GM21723 (cell line): ENCODE measurements around the gene P4HA2.

Experiments
- ATAC-seq: cut with Tn5 transposase; IDR thresholded peaks from one replicate; pipeline ENCODE4 v1.9.1; 2021; ENCODE audit warnings: mild to moderate bottlenecking, moderate library complexity; ENCODE audit not compliant: unreplicated experiment

The P4HA2 gene

GRCh38 chr5:132204371-132205135 is 23.1 kb downstream of the P4HA2 start:
- no peak for ATAC-seq

- no peak for ATAC-seq
Measured at GRCh38 chr5:132203916-132204315, 23.7 kb downstream of the P4HA2 start.

DNA sequence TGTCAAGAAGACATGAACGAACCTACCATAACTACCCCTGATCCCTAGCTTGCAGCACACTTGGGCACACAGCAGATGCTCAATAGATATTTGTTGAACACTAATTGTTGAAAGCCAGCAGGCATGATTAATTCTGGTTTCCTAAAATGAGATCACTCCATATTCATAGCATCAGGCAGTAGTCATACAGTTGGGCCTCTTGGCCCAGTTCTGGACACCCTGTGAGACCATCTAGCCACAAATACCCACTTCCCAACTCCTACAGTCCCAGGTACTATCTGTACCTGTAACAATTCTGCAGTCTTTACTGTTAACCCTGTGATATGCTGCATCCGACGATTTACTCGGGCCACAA is 24.2 kb downstream of the P4HA2 start:
- ATAC-seq: no peak

DNA sequence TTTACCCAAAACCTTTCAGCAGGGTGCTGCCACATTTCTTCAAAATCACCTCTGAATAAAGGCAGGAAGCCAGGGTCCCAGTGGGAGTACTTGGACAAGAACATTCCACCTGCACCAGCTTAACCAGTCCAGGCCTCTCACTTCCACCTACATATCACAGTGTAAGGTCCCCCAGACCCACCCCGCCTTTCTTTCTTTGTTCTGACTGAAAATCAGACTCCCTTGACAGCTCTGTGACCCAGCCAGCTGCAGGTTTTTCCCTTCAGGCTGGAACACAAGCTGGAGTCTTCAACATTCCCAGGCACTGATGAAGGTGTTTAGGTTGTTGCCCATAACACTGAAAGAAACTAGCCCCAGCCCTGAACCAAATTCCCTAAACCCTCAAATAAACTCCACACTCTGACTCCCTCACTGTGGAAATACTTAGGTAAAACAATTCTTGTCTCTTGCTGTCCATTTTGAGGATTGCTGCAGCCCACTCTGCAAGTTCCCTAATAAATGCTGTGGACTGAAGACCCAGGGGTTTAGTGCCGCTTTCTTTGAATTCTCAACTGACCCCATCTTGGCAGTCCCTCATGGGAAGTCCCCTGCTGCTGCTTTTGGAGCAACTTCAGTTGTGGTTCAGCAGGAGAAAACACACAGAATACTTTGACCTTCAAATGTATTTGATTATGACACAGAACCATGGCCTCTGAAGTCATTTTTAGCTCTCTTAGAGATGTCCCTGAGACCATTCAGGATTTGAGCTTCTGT is 24.8 kb downstream of the P4HA2 start:
- no peak for ATAC-seq

DNA sequence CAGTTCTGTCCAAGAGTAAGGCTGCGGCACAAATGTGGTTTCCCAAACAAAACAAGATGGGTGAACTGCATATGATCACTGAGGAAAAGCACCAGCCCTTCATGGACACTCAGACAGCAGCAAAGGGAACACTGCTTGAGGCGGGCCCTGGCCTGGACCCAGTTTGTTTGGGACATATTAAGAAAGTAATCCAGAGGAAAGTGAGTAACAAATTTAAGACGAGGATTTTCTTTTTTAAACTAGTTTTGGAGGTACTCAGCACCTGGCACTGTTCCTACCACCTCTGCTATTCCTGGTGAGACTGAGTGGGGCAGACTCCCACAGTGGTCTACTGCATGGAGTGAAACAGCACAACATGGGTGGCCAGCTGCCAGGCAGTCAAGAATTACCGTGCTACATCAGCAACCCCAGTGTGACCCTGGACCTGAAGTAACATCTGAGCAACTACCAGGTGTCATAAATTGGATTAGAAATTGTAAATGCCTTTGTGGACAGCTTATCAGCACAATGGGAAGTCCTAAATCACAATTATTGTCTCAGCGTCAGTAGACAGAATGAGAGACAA is 28.5 kb downstream of the P4HA2 start:
- no peak for ATAC-seq

DNA sequence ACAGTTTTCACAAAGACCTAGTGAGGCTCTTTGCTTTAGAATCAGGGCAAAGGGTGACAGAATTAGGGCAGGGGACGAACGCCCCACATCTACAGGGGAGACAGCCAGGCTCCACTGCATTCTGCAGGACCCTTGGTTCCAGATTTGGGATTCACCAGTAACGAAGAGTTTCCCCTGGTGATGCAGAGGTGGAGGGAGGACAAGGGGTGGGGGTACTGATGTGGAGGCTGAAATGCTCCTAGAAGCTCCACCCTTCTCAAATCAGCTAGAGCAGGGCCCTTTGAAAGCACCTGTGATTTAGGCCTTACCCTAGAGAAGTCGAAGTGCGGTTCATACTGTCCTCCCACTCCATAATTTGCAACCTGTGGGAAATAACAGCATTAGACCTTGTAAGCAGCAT is 29.1 kb downstream of the P4HA2 start:
- ATAC-seq: no peak

- ATAC-seq: no peak
Measured at GRCh38 chr5:132195727-132196126, 31.9 kb downstream of the P4HA2 start.

DNA sequence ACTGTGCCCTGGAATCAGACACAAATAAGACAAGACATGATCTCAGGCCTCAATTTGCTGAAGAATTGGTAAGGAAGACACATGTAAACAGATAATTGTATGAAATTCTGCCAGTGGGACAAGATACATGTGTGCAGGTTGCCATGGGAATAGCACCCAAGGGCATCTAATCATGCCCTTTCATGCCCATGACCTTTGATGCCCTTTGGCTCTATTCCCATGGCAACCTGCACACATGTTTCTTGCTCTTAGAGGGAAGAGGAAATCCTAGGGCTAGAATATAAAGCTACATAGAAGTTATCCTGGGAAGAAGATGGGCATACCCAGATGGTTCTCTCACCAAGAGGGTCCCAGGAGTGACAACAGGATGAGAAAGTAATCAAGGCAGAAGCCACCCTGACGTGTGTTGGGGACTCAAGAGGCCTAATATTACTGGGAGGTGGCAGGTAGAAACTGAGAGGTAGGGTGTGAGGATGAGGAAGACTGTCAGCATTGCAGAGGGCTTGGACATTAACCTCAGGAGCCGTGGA is 34.4 kb downstream of the P4HA2 start:
- no peak for ATAC-seq

DNA sequence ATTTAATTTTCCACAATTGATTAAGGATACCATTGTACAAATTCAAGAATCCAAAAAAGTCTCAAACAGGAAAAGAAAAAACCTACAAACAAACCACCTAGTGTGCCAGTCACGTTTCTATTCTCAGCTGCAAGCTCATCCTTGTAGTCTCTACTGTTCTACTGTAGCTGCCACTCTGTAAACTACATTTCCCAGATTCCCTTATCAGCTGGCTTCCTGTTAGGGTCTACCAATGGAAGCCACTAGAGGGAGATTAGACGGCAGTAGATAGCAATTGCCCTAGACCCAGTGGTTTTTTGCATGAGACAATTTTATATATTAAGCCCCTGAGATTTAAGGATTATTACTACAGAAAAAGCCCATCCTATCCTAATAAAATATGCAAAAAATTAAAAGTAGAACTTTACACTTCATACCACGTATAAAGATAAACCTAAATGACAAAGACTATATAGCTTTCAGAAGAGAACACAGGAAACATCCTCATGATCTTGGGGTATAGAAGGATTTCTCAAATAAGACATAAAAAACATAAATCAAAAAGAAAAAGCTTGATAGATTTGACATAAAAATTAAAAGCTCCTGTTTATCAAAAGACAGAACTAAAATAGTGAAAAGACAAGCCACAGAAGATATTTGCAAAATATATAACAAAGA is 37.4 kb downstream of the P4HA2 start:
- ATAC-seq: peak; percentile 99

DNA sequence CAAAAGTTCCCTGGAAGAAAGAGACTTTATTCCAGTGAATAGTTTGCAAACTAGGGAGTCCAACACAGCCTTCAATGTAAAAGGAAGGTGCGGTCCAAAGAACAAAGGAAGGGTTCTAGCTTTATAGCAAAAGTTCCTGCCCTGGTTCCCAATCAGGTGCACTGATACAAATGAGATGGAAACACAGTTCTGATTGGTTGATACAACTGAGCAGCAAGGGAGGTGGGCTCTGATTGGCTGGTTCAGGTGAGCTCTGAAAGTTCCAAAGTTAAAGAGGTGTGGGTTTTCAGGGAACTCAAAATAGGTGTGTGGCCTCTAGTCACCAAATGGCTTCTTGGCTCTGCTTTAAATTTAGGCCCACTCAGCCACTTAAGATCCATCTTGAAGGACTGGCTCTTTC is 43.1 kb downstream of the P4HA2 start:
- ATAC-seq: no peak

DNA sequence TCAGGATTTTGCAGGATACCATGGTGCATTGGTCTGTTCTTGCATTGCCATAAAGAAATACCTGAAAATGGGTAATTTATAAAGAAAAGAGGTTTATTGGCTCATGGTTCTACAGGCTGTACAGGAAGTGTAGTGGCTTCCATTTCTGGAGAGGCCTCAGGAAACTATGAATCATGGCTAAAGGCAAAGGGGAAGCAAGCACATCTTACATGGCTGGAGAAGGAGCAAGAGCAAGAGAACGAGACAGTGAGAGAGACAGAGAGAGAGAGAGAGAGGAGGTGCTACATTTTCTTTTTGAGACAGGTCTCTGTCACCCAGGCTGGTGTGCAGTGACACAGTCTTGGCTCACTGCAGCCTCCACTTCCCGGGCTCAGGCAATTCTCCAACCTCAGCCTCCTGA is 43.9 kb downstream of the P4HA2 start:
- no peak for ATAC-seq

GRCh38 chr5:132182359-132183040 is 45.2 kb downstream of the P4HA2 start:
- no peak for ATAC-seq

DNA sequence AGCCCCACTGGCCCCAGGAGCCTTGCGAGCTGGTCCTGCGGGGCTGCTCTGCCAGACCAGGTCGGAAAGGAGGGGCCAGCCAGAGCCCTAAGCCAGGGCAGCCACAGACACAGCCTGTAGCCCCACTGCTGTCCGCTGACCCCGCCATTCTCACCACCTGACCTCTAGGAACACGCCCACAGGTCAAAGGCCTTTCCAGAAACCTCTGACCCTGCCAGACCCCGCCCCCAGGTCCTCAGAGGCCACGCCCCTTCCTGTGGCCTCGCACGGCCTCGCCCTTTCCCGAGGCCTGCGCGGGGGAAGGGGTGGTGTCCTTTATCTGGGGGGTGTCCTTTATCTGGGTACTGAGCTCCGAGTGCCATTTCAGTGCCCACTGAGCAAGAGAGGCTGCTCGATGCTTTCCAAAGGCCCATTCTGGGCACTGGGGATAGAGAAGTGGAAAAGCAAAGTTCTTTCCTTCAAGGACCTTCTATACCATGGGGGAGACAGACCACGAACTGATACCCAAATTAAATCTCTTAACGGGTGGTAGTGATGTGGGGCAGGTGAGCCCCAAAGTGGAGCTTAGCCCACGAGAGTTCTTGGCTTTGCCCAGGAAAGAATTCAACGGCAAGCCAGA is 46.5 kb downstream of the P4HA2 start:
- ATAC-seq: no peak

- no peak for ATAC-seq
Measured at GRCh38 chr5:132180134-132180745, 47.4 kb downstream of the P4HA2 start.

DNA sequence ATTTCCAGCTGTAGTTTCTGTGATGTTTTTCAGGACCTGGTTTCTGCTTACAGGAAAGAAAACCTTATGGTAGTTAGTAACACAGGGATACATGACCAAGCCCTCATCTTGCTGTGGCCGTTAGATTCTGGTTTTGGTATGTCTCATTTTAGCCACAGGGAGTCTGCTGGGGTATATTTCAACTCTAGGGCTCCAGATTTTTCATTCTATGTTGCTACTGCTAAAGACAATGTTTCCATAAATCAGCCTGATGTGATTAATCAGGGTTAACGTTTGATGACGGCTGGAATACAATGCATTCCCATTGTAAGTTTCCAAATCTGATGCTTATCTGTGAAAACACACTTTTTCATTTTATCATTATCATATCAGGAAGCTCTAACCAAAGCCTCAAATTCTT is 48.2 kb downstream of the P4HA2 start:
- no peak for ATAC-seq

DNA sequence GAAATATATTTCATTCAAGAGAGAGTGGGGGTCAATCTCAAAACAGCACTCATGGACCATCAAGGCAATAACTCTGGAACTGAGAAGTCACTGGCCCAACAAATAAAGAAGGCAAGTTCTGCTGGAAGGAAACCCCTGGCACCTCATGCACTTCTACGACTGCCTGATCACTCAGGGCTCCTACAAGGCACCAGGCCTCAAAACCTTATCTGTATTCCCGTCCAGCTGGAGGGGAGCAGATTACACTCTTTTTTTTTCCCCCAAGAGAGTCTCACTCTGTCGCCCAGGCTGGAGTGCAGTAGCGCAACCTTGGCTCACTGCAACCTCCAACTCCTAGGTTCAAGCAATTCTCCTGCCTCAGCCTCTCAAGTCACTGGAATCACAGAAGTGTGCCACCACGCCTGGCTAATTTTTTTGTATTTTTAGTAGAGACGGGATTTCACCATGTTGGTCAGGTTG is 49.9 kb downstream of the P4HA2 start:
- ATAC-seq: no peak

GRCh38 chr5:132176987-132177386 is 50.7 kb downstream of the P4HA2 start:
- ATAC-seq: no peak

DNA sequence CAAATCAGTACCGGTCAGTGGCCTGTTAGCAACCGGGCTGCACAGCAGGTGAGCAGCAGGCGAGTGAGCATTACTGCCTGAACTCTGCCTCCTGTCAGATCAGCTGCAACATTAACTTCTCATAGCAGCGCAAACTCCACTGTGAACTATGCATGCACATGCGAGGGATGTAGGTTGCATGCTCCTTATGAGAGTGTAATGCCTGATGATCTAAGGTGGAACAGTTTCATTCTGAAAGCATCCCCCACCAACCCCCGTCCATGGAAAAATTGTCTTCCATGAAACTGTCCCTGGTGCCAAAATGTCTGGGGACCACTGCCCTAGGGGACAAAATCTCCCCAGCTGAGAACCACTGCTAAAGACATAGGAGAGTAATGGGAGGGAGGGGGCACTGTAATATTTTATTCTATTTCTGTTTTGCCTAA is 51.1 kb downstream of the P4HA2 start:
- ATAC-seq: no peak

- ATAC-seq: no peak
Measured at GRCh38 chr5:132162945-132163344, 64.7 kb downstream of the P4HA2 start.
